VCaP (cell line): Measurements from ENCODE around the gene PTDSS2.

ENCODE experiments used
- H3K27ac ChIP-seq: fragments of 450-650 bp; 2 replicates; pipeline ENCODE4 v1.5.1; 2017
- TF ChIP-seq, protein P1 (sequence below): fragments of 450-650 bp; conservative IDR thresholded peaks from 2 replicates; pipeline ENCODE4 v1.5.1; 2017; ENCODE audit warnings: mild to moderate bottlenecking, moderate library complexity

Gene PTDSS2

DNA sequence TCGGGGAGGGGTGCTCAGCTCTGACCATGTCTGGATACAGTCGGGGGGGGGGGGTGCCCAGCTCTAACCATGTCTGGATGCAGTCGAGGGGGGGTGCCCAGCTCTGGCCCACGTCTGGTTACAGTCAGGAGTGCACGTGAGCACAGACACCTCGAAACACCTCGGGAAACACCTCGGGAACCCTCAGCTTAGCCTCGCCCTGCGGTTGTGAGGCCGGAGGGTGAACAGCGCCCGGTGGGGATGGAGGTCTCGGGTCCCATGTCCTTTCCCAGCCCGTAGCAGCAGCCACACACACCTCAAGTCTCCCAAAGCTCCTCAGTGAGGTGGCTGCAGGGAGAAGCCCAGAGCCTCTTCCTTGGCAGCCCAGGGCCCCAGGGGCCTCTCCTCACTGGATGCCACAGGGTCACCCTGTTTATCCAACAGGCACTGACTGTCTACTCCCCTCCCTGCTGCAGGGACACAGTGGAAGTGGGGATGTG, 37.4 kb upstream of the PTDSS2 start:
- TF ChIP-seq, protein P1, sequence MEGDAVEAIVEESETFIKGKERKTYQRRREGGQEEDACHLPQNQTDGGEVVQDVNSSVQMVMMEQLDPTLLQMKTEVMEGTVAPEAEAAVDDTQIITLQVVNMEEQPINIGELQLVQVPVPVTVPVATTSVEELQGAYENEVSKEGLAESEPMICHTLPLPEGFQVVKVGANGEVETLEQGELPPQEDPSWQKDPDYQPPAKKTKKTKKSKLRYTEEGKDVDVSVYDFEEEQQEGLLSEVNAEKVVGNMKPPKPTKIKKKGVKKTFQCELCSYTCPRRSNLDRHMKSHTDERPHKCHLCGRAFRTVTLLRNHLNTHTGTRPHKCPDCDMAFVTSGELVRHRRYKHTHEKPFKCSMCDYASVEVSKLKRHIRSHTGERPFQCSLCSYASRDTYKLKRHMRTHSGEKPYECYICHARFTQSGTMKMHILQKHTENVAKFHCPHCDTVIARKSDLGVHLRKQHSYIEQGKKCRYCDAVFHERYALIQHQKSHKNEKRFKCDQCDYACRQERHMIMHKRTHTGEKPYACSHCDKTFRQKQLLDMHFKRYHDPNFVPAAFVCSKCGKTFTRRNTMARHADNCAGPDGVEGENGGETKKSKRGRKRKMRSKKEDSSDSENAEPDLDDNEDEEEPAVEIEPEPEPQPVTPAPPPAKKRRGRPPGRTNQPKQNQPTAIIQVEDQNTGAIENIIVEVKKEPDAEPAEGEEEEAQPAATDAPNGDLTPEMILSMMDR: no peak

DNA sequence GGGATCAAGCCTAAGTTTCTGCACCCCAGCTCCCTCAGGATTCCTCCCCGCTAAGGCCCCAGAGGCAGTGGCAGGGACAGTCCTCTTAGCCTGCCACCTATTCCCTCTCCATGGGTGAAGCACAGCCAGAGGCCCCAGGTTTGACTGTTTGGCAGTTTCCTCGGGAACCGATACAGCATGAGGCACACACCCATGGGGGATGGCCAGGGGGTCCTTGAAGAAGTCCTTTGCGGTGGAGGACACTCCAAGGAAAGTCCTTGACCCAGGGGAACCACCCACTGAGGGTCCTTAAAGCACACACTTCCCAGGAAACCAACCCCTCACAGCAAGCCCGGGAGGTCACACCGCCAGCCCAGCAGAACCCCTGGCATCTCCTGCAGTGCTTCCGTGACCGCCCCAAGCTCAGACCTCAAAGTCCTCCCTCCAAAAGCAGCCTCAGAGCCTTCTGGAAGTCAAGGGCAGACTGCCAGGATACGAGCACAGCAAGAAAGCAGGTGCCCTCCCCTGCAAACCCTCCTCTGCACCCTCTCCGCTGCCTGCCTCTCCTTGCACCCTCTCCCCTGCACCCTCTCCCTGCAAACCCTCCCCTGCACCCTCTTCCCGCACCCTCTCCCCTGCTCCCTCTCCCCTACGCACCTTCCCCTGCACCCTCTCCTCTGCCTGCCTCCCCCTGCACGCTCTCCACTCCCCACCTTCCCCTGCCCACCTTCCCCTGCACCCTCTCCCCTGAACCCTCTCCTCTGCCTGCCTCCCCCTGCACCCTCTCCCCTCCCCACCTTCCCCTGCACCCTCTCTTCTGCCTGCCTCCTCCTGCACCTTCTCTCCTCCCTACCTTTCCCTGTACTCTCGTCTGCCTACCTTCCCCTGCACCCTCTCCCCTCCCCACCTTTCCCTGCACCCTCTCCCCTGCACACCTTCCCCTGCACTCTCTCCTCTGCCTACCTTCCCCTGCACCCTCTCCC, 36.7 kb upstream of the PTDSS2 start:
- TF ChIP-seq, protein P1: no peak
- no peak overlapping the region for H3K27ac ChIP-seq

More for the DNA sequence above, 37.4 kb upstream of the PTDSS2 start:
- no peak overlapping the region for H3K27ac ChIP-seq

DNA sequence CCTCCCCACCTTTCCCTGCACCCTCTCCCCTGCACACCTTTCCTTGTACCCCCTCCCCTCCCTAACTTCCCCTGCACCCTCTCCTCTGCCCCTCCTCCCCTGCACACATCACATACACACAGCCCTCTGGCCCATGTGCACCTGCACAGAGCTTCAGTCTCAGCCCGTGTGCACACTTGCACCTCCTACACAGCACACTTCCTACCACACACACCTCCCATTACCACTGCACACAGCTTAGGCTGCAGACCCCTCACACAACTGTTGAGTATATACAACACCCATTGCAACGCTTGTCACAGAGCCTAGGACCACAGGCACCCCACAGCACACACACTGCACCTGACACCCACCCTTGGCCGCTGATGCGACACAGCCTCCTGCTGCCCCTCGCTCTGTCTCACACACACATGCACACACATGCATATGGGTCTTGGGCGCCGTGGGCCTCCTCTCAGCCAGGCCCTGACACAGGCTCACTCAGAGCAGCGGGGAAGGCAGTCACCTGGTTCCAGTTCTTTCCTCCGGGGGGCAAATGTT, 35.7 kb upstream of the PTDSS2 start:
- no peak overlapping the region for H3K27ac ChIP-seq
- TF ChIP-seq, protein P1: no peak

DNA sequence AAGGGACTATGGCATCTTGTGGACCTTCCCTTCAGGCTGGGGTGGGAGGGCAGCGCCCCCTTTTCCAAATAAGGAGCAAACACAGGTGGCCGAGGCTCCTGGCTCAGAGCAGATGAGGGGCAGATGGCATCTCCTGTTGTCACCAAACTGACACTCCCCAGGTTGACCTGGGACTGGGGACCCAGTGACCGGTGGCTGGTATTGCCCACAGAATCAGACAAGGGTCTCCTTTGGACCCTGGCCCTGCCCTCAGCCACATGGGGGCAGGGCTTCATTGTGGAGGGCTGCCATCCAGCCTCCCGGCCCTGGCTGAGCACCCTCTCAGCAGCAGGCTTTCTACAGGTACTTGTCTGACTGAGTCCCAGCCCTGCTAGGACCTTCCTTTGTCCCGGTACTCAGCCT, 34.4 kb upstream of the PTDSS2 start:
- TF ChIP-seq, protein P1: no peak

DNA sequence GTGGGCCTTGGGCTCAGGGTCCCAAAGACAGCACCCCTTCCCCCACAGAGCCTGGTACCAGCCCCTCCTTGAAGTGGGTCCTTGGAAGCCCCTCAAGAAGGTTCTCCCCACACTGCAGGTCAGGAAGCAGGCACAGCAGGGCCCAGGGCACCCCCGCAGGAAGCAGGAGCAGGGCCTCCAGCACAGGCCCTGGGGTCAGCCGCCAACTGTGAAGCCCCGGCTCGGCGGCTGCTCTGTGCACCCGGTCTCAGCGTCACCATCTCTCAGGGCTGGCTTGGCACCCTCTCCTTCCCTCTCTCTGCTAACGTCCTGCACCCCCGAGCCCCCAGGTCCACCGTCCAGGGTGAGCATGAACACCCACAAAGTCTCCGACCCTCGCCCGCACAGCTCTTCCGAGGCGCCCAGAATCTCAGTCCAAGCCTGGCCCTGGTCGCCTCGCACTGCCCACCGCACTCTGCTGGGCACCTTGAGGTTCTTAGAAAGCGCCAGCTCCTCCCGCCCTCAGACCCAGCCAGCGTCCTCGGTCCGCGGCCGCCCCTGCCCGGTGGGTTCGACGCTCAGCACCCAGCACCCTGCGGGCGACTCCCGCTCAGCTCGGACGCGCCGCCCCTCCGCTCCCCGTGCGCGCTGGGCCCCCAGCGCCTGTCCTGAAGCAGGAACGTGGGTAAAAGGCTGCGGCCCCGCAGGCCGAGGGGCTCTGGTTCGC, 33.9 kb upstream of the PTDSS2 start:
- TF ChIP-seq, protein P1: no peak
- H3K27ac ChIP-seq: peak overlapping the region; percentile 92

More for the DNA sequence above, 34.4 kb upstream of the PTDSS2 start:
- H3K27ac ChIP-seq: peak overlapping the region; percentile 92; the same call in 1 of the 2 replicates

DNA sequence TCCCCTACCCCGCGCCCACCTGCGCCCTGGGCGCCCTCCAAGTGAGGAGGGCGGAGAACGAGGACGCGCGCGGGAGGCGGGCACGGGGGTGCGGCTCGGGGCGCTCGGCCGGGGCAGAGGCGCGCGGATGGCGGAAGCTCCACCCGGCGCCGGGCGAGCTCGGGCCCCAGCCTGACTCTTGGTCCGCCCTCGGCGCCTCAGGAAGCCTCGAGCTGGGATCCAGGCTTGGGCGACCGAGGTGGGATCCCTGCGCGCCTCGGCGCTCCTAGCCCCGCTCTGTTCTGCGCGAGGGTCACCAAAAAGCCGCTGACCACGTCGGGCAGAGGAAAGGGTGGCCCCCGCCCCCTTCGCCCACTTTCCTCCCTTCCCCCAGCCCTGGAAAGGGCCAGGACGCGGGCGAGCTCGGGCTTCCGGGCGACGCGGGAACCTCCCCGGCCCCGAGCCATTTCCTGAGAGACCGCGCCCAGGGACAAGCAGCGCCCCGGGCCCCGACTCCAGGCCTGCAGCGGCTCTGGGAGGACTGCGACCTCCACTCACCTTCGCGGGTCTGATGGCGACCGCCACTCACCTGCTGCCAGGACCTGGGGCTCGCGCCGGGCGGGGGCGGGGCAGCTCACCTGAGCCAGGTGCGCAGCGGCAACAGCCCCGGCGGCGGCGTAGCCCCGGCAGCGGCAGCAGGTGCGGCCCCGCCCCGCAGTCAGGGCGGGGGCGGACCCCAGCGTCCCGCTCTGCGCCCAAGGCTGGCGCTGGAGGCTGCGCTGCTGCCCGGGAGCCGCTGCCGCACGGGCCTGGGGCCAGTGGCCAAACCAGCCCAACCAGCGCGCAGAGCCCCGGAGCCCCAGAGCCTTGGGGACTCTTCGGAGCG, 33.1 kb upstream of the PTDSS2 start:
- H3K27ac ChIP-seq: peak overlapping the region; percentile 92
- TF ChIP-seq, protein P1: no peak
